Measurements from ENCODE around the gene ASB9.

DNA sequence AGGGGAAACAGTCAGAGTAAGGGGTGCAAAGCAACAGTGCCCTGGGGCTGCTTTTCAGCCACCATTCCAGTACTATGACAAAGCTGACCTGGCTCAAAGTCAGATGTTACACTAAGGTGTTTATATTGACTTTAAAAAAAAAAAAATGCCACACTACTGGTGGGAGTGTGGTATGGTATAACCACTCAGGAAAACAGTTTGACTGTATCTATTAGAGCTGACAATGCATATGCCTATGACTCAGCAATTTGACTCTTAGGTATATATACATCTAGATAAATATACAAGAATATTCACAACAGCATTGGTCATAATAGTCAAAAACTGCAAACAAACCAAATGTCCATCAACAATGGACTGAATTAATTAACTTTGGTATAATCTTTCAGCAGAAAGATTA is 15.0 kb downstream of the ASB9 start:
- TF ChIP-seq CEBPB (IDR thresholded peaks at IDR 0.05) (no peak), MAFK (IDR thresholded peaks at IDR 0.05; ENCODE audit: partially characterized antibody) (peak; percentile 83), FOSB (CRISPR knock-in tag; IDR thresholded peaks at IDR 0.05) (no peak), POLR2A (IDR thresholded peaks at IDR 0.05; ENCODE audit: low read length) (no peak), KDM5A (IDR thresholded peaks at IDR 0.05) (no peak), ZFP36 (IDR thresholded peaks at IDR 0.05; ENCODE audit: borderline replicate concordance, partially characterized antibody) (no peak), JUN (IDR thresholded peaks at IDR 0.05) (no peak), HDAC2 (IDR thresholded peaks at IDR 0.05) (no peak), RARB (CRISPR knock-in tag; IDR thresholded peaks at IDR 0.05) (no peak)
- TF ChIP-seq, protein P1, sequence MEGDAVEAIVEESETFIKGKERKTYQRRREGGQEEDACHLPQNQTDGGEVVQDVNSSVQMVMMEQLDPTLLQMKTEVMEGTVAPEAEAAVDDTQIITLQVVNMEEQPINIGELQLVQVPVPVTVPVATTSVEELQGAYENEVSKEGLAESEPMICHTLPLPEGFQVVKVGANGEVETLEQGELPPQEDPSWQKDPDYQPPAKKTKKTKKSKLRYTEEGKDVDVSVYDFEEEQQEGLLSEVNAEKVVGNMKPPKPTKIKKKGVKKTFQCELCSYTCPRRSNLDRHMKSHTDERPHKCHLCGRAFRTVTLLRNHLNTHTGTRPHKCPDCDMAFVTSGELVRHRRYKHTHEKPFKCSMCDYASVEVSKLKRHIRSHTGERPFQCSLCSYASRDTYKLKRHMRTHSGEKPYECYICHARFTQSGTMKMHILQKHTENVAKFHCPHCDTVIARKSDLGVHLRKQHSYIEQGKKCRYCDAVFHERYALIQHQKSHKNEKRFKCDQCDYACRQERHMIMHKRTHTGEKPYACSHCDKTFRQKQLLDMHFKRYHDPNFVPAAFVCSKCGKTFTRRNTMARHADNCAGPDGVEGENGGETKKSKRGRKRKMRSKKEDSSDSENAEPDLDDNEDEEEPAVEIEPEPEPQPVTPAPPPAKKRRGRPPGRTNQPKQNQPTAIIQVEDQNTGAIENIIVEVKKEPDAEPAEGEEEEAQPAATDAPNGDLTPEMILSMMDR (IDR thresholded peaks at IDR 0.05) = no peak
- TF ChIP-seq, protein P2, sequence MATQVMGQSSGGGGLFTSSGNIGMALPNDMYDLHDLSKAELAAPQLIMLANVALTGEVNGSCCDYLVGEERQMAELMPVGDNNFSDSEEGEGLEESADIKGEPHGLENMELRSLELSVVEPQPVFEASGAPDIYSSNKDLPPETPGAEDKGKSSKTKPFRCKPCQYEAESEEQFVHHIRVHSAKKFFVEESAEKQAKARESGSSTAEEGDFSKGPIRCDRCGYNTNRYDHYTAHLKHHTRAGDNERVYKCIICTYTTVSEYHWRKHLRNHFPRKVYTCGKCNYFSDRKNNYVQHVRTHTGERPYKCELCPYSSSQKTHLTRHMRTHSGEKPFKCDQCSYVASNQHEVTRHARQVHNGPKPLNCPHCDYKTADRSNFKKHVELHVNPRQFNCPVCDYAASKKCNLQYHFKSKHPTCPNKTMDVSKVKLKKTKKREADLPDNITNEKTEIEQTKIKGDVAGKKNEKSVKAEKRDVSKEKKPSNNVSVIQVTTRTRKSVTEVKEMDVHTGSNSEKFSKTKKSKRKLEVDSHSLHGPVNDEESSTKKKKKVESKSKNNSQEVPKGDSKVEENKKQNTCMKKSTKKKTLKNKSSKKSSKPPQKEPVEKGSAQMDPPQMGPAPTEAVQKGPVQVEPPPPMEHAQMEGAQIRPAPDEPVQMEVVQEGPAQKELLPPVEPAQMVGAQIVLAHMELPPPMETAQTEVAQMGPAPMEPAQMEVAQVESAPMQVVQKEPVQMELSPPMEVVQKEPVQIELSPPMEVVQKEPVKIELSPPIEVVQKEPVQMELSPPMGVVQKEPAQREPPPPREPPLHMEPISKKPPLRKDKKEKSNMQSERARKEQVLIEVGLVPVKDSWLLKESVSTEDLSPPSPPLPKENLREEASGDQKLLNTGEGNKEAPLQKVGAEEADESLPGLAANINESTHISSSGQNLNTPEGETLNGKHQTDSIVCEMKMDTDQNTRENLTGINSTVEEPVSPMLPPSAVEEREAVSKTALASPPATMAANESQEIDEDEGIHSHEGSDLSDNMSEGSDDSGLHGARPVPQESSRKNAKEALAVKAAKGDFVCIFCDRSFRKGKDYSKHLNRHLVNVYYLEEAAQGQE (IDR thresholded peaks at IDR 0.05) = no peak
- TF ChIP-seq, protein P3, sequence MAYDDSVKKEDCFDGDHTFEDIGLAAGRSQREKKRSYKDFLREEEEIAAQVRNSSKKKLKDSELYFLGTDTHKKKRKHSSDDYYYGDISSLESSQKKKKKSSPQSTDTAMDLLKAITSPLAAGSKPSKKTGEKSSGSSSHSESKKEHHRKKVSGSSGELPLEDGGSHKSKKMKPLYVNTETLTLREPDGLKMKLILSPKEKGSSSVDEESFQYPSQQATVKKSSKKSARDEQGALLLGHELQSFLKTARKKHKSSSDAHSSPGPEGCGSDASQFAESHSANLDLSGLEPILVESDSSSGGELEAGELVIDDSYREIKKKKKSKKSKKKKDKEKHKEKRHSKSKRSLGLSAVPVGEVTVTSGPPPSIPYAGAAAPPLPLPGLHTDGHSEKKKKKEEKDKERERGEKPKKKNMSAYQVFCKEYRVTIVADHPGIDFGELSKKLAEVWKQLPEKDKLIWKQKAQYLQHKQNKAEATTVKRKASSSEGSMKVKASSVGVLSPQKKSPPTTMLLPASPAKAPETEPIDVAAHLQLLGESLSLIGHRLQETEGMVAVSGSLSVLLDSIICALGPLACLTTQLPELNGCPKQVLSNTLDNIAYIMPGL (CRISPR knock-in tag; IDR thresholded peaks at IDR 0.05; ENCODE audit: borderline replicate concordance) = no peak
- TF ChIP-seq, protein P4, sequence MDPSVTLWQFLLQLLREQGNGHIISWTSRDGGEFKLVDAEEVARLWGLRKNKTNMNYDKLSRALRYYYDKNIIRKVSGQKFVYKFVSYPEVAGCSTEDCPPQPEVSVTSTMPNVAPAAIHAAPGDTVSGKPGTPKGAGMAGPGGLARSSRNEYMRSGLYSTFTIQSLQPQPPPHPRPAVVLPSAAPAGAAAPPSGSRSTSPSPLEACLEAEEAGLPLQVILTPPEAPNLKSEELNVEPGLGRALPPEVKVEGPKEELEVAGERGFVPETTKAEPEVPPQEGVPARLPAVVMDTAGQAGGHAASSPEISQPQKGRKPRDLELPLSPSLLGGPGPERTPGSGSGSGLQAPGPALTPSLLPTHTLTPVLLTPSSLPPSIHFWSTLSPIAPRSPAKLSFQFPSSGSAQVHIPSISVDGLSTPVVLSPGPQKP (IDR thresholded peaks at IDR 0.05; ENCODE audit: low read depth, low read length) = no peak
